HEK293 (cell line): ENCODE data around the gene TMEM256.

ENCODE experiments used
- CTCF ChIA-PET: fragments of 350-600 bp; formaldehyde crosslinking; extraction: SDS; loops from one replicate; lab custom pipeline; 2021; ENCODE audit warnings: antibody characterized with exemption; lab: Yijun Ruan, JAX
- POLR2A ChIA-PET: fragments of 300-600 bp; formaldehyde crosslinking; extraction: SDS; loops from one replicate; lab custom pipeline; 2020; ENCODE audit warnings: antibody characterized with exemption, inconsistent platforms; lab: Yijun Ruan, JAX
- H3K27ac ChIP-seq: fragments of 200-500 bp; sonication (Bioruptor generic); 2 replicates; pipeline ENCODE4 v1.5.1; 2014; ENCODE audit warnings: low read depth, low read length, control low read depth, inconsistent platforms; ENCODE audit errors: extremely low read depth
- H3K36me3 ChIP-seq, 2 experiments: fragments of 200-500 bp in 1 of 2; sonication (Bioruptor generic) in 1 of 2; 1 replicate in 1 of 2; 2 replicates in 1 of 2; pipeline ENCODE4 v1.5.1; 2014 to 2017; ENCODE audit warnings: inconsistent platforms in 2 of 2, low read length in 2 of 2; ENCODE audit not compliant: control insufficient read depth in 2 of 2, insufficient read depth in 1 of 2
- H3K4me1 ChIP-seq: fragments of 200-500 bp; sonication (Bioruptor generic); 2 replicates; pipeline ENCODE4 v1.5.1; 2014; ENCODE audit warnings: mild to moderate bottlenecking, low read length, inconsistent platforms; ENCODE audit not compliant: control insufficient read depth, insufficient read depth
- H3K4me3 ChIP-seq: 2 replicates; pipeline ENCODE4 v1.5.1; 2011; ENCODE audit warnings: low read depth, mild to moderate bottlenecking, control low read depth, low read length, moderate library complexity
- H3K9me3 ChIP-seq: fragments of 200-500 bp; sonication (Bioruptor generic); 2 replicates; pipeline ENCODE4 v1.5.1; 2014; ENCODE audit warnings: low read depth, low read length, inconsistent platforms; ENCODE audit not compliant: control insufficient read depth, insufficient read depth
- GLI4 ChIP-seq: fragments of 450-650 bp; formaldehyde crosslinking; IDR thresholded peaks from 2 replicates; pipeline ENCODE4 v1.5.1; 2016; ENCODE audit warnings: missing biosample characterization, missing genetic modification characterization
- GLIS1 ChIP-seq: fragments of 450-650 bp; formaldehyde crosslinking; IDR thresholded peaks from 2 replicates; pipeline ENCODE4 v1.5.1; 2016; ENCODE audit warnings: missing biosample characterization, missing genetic modification characterization
- GLIS2 ChIP-seq: fragments of 450-650 bp; formaldehyde crosslinking; IDR thresholded peaks from 2 replicates; pipeline ENCODE4 v1.5.1; 2016; ENCODE audit warnings: missing biosample characterization, missing genetic modification characterization
- MYNN ChIP-seq: fragments of 450-650 bp; formaldehyde crosslinking; IDR thresholded peaks from 2 replicates; pipeline ENCODE4 v1.5.1; 2016; ENCODE audit warnings: missing biosample characterization, missing genetic modification characterization, borderline replicate concordance
- RBAK ChIP-seq: fragments of 450-650 bp; formaldehyde crosslinking; IDR thresholded peaks from 2 replicates; pipeline ENCODE4 v1.5.1; 2016; ENCODE audit warnings: missing biosample characterization, missing genetic modification characterization
- REPIN1 ChIP-seq: fragments of 450-650 bp; formaldehyde crosslinking; IDR thresholded peaks from 2 replicates; pipeline ENCODE4 v1.5.1; 2017; ENCODE audit warnings: missing biosample characterization, missing genetic modification characterization, low read depth
- ZBTB17 ChIP-seq: fragments of 450-650 bp; formaldehyde crosslinking; IDR thresholded peaks from 2 replicates; pipeline ENCODE4 v1.5.1; 2016; ENCODE audit warnings: missing biosample characterization, missing genetic modification characterization
- ZIC2 ChIP-seq: fragments of 450-650 bp; formaldehyde crosslinking; IDR thresholded peaks from 2 replicates; pipeline ENCODE4 v1.5.1; 2016; ENCODE audit warnings: missing biosample characterization, missing genetic modification characterization
- ZNF223 ChIP-seq: fragments of 450-650 bp; formaldehyde crosslinking; IDR thresholded peaks from 2 replicates; pipeline ENCODE4 v1.5.1; 2016; ENCODE audit warnings: missing biosample characterization, missing genetic modification characterization
- ZNF24 ChIP-seq: fragments of 450-650 bp; formaldehyde crosslinking; IDR thresholded peaks from 2 replicates; pipeline ENCODE4 v1.5.1; 2016; ENCODE audit warnings: missing biosample characterization, missing genetic modification characterization
- ZNF366 ChIP-seq: fragments of 450-650 bp; formaldehyde crosslinking; conservative IDR thresholded peaks from 2 replicates; pipeline ENCODE4 v1.5.1; 2016; ENCODE audit warnings: missing biosample characterization, missing genetic modification characterization
- ZNF394 ChIP-seq: fragments of 450-650 bp; formaldehyde crosslinking; IDR thresholded peaks from 2 replicates; pipeline ENCODE4 v1.5.1; 2016; ENCODE audit warnings: missing biosample characterization, missing genetic modification characterization, mild to moderate bottlenecking, moderate library complexity, borderline replicate concordance
- ZNF510 ChIP-seq: fragments of 450-650 bp; formaldehyde crosslinking; IDR thresholded peaks from 2 replicates; pipeline ENCODE4 v1.5.1; 2018; ENCODE audit warnings: mild to moderate bottlenecking, missing genetic modification characterization, missing biosample characterization; ENCODE audit not compliant: insufficient replicate concordance
- ZNF561 ChIP-seq: fragments of 450-650 bp; IDR thresholded peaks from 2 replicates; pipeline ENCODE4 v1.5.1; 2018; ENCODE audit warnings: missing biosample characterization, missing genetic modification characterization, borderline replicate concordance
- ZNF596 ChIP-seq: fragments of 450-650 bp; IDR thresholded peaks from 2 replicates; pipeline ENCODE4 v1.5.0; 2018; ENCODE audit warnings: missing biosample characterization, mild to moderate bottlenecking, missing genetic modification characterization, moderate library complexity
- ZNF76 ChIP-seq: fragments of 450-650 bp; formaldehyde crosslinking; IDR thresholded peaks from 2 replicates; pipeline ENCODE4; 2016; ENCODE audit warnings: low read depth, missing biosample characterization, missing genetic modification characterization, borderline replicate concordance
- TF ChIP-seq, protein P1 (sequence below): IDR thresholded peaks from 2 replicates; pipeline ENCODE4 v1.6.1; 2011; ENCODE audit warnings: mild to moderate bottlenecking, low read depth, low read length, borderline replicate concordance
- TF ChIP-seq, protein P2 (sequence below): fragments of 450-650 bp; formaldehyde crosslinking; IDR thresholded peaks from 2 replicates; pipeline ENCODE4 v1.5.1; 2016; ENCODE audit warnings: missing biosample characterization, missing genetic modification characterization, low read depth
- TF ChIP-seq, protein P3 (sequence below): fragments of 450-650 bp; formaldehyde crosslinking; IDR thresholded peaks from 2 replicates; pipeline ENCODE4 v1.5.1; 2016; ENCODE audit warnings: missing biosample characterization, missing genetic modification characterization
- TF ChIP-seq, protein P4 (sequence below): fragments of 450-650 bp; formaldehyde crosslinking; IDR thresholded peaks from 2 replicates; pipeline ENCODE4 v1.5.1; 2017; ENCODE audit warnings: missing biosample characterization, missing genetic modification characterization

Gene TMEM256

DNA sequence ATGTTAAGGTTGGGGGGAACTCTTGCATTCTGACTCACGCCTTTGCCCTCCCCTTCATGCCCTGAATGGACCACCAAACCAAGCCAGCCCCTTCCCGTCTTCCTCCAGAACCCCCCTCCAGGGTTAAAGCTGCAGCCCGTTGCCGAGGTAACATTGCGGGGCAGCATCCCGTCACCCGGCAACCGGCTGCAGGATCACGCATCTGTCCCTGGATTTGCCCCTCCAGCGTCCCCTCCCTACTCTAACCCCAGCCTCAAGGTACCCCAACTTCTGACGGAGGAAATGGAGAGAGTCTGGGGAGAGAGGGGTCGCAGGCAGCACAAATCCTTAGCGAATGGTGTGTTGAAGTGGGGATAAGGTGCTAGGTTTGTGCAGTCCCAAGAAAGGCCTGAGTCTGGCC, 3.2 kb upstream of the TMEM256 start:
- POLR2A ChIA-PET, result interaction anchor here (0.5 to 1.7 kb wide), 4 partner anchors 13 to 268 kb away, joined by 4 to 5 read pairs (median 4); partner anchors contain the start of genes PLSCR3 and TMEM102
- no peaks in the 10 kb centered on the region for H3K9me3 ChIP-seq
- no peak overlapping the region for H3K27ac ChIP-seq
- peaks cover 8% of the 10 kb centered on the region for H3K4me1 ChIP-seq
- no peak overlapping the region for H3K4me3 ChIP-seq
- peaks cover 7 to 27% of the 10 kb centered on the region in 2 experiments for H3K36me3 ChIP-seq
- CTCF ChIA-PET, result interaction anchor here (0.5 to 1.4 kb wide), 7 partner anchors 9 to 154 kb away, joined by 3 to 7 read pairs (median 3); no protein-coding TSS in a partner anchor
- TF ChIP-seq RBAK (tag by site-specific recombination), result no peak
- TF ChIP-seq MYNN (tag by site-specific recombination), result peak; percentile 96

DNA sequence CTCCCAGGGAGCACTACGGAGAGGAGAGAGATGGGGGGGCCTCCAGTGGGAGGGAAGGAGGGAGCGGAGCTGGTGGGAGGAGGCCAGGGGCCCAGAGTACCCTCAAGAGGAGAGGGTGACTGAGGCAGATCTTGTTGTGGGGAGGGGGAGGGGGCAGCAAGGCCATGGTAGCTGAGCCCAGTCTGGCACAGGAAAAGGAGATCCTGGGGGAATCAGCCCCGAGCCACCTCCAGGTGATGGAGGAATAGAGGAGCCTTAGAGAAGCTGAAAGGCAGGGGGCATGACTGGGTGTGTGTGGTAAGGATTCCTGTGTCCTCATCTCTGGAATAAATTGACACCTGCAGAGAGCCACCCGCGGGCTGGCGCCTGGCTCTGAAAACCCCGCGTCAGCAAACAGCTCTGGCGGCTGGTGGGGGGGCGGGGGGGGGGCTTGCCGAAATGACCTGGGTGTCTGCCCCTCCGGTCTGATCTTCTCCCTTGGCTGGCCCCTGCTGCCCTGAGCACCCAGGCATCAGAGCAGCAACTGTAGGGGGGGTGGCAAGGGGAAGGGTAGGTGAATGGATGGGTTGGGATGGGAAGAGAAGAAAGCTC, 2.4 kb upstream of the TMEM256 start:
- no peak overlapping the region for H3K27ac ChIP-seq
- no peak overlapping the region for H3K4me3 ChIP-seq
- H3K4me1 ChIP-seq, result peaks cover 8% of the 10 kb centered on the region
- no peaks in the 10 kb centered on the region for H3K9me3 ChIP-seq
- POLR2A ChIA-PET, result interaction anchor here (0.6 to 1.7 kb wide), 5 partner anchors 11 to 1358 kb away, joined by 3 to 5 read pairs (median 4); partner anchors contain the start of genes PLSCR3 and TMEM102
- TF ChIP-seq ZNF76 (tag by site-specific recombination) (peak; percentile 23; the same call in 1 of the 2 replicates), ZNF510 (tag by site-specific recombination) (no peak), ZIC2 (tag by site-specific recombination) (peak; percentile 61; the same call in 1 of the 2 replicates), ZNF596 (tag by site-specific recombination) (no peak), ZNF561 (tag by site-specific recombination) (no peak), ZNF223 (tag by site-specific recombination) (no peak), GLIS1 (peak; percentile 81), GLIS2 (tag by site-specific recombination) (peak; percentile 60), ZNF366 (tag by site-specific recombination) (0 out of 2 replicates have a peak, but pooled peaks have one; percentile 67), MYNN (tag by site-specific recombination) (no peak), GLI4 (tag by site-specific recombination) (no peak), REPIN1 (tag by site-specific recombination) (no peak), ZBTB17 (peak; percentile 69; the same call in 1 of the 2 replicates), ZNF24 (tag by site-specific recombination) (no peak), ZNF394 (tag by site-specific recombination) (peak; percentile 76)
- TF ChIP-seq, protein P1, sequence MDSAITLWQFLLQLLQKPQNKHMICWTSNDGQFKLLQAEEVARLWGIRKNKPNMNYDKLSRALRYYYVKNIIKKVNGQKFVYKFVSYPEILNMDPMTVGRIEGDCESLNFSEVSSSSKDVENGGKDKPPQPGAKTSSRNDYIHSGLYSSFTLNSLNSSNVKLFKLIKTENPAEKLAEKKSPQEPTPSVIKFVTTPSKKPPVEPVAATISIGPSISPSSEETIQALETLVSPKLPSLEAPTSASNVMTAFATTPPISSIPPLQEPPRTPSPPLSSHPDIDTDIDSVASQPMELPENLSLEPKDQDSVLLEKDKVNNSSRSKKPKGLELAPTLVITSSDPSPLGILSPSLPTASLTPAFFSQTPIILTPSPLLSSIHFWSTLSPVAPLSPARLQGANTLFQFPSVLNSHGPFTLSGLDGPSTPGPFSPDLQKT, result no peak
- TF ChIP-seq, protein P2, sequence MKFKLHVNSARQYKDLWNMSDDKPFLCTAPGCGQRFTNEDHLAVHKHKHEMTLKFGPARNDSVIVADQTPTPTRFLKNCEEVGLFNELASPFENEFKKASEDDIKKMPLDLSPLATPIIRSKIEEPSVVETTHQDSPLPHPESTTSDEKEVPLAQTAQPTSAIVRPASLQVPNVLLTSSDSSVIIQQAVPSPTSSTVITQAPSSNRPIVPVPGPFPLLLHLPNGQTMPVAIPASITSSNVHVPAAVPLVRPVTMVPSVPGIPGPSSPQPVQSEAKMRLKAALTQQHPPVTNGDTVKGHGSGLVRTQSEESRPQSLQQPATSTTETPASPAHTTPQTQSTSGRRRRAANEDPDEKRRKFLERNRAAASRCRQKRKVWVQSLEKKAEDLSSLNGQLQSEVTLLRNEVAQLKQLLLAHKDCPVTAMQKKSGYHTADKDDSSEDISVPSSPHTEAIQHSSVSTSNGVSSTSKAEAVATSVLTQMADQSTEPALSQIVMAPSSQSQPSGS (tag by site-specific recombination), result no peak
- TF ChIP-seq, protein P3, sequence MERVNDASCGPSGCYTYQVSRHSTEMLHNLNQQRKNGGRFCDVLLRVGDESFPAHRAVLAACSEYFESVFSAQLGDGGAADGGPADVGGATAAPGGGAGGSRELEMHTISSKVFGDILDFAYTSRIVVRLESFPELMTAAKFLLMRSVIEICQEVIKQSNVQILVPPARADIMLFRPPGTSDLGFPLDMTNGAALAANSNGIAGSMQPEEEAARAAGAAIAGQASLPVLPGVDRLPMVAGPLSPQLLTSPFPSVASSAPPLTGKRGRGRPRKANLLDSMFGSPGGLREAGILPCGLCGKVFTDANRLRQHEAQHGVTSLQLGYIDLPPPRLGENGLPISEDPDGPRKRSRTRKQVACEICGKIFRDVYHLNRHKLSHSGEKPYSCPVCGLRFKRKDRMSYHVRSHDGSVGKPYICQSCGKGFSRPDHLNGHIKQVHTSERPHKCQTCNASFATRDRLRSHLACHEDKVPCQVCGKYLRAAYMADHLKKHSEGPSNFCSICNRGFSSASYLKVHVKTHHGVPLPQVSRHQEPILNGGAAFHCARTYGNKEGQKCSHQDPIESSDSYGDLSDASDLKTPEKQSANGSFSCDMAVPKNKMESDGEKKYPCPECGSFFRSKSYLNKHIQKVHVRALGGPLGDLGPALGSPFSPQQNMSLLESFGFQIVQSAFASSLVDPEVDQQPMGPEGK (tag by site-specific recombination), result 0 out of 2 replicates have a peak, but pooled peaks have one; percentile 7
- TF ChIP-seq, protein P4, sequence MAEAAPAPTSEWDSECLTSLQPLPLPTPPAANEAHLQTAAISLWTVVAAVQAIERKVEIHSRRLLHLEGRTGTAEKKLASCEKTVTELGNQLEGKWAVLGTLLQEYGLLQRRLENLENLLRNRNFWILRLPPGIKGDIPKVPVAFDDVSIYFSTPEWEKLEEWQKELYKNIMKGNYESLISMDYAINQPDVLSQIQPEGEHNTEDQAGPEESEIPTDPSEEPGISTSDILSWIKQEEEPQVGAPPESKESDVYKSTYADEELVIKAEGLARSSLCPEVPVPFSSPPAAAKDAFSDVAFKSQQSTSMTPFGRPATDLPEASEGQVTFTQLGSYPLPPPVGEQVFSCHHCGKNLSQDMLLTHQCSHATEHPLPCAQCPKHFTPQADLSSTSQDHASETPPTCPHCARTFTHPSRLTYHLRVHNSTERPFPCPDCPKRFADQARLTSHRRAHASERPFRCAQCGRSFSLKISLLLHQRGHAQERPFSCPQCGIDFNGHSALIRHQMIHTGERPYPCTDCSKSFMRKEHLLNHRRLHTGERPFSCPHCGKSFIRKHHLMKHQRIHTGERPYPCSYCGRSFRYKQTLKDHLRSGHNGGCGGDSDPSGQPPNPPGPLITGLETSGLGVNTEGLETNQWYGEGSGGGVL, result peak; percentile 62
- TF ChIP-seq, all 188 proteins: peak for 9
- H3K36me3 ChIP-seq, result peaks cover 9 to 31% of the 10 kb centered on the region in 2 experiments; a peak in 2 of 3 replicates
- CTCF ChIA-PET, result interaction anchor here (0.7 to 1.7 kb wide), 5 partner anchors 14 to 155 kb away, joined by 3 to 7 read pairs (median 4); no protein-coding TSS in a partner anchor
